Panc1 (cell line): Measurements from ENCODE around the gene PM20D1. TPM values are rescaled to one million over a fixed set of nuclear protein-coding genes. Genes with fewer than 3 reads are reported as not detected.
"Not testable (repeated sequence)": the region's sequence is repeated elsewhere in the genome, so short reads cannot be mapped to it uniquely, and the experiment has no call there.

Source experiments
- ATAC-seq: fragments of 200-7000 bp; cut with Tn5 transposase; 2 replicates; pipeline ENCODE4 v1.9.1; 2020; ENCODE audit warnings: mild to moderate bottlenecking, moderate library complexity
- BruUV-seq: library from RNA; stranded (reverse); fragments of 400-500 nt; replicated peaks from 2 replicates; lab custom pipeline; 2021; lab: Mats Ljungman, UMichigan
- CTCF ChIA-PET: fragments of 300-600 bp; sonication (Branson Sonifier 250); formaldehyde crosslinking; loops from one replicate; lab custom pipeline; 2022; ENCODE audit warnings: antibody characterized with exemption; lab: Charles Lee
- POLR2A ChIA-PET: fragments of 300-600 bp; sonication (Branson Sonifier 250); formaldehyde crosslinking; loops from one replicate; lab custom pipeline; 2022; ENCODE audit warnings: antibody characterized with exemption; lab: Charles Lee
- DNase-seq: peaks from one replicate; pipeline ENCODE4 v3.0.0-alpha.2; 2010; ENCODE audit warnings: low read depth, low spot score
- H3K27ac ChIP-seq: 2 replicates; pipeline ENCODE4 v1.5.1; 2011; ENCODE audit warnings: mild to moderate bottlenecking, low read length, inconsistent platforms
- H3K27me3 ChIP-seq: fragments of 200-500 bp; sonication (Bioruptor generic); 2 replicates; pipeline ENCODE4 v1.6.0; 2014; ENCODE audit warnings: low read length, inconsistent platforms; ENCODE audit not compliant: control insufficient read depth, insufficient read depth
- H3K36me3 ChIP-seq: fragments of 200-500 bp; sonication (Bioruptor generic); 2 replicates; pipeline ENCODE4 v1.5.1; 2014; ENCODE audit warnings: inconsistent platforms, mild to moderate bottlenecking, low read length, moderate library complexity; ENCODE audit not compliant: control insufficient read depth, insufficient read depth
- H3K4me1 ChIP-seq: 2 replicates; pipeline ENCODE4 v1.5.1; 2011; ENCODE audit warnings: inconsistent platforms, mild to moderate bottlenecking, low read length, moderate library complexity; ENCODE audit not compliant: control insufficient read depth, insufficient read depth
- H3K4me3 ChIP-seq, 2 experiments: 2 replicates each; pipeline ENCODE4 v1.5.1; 2011 to 2012; ENCODE audit warnings: low read depth in 2 of 2, low read length in 2 of 2, mild to moderate bottlenecking in 2 of 2, inconsistent platforms in 1 of 2, moderate library complexity in 1 of 2
- H3K9me3 ChIP-seq: fragments of 200-500 bp; sonication (Bioruptor generic); 2 replicates; pipeline ENCODE4 v1.5.1; 2014; ENCODE audit warnings: low read depth, mild to moderate bottlenecking, inconsistent platforms, low read length, moderate library complexity; ENCODE audit not compliant: control insufficient read depth, insufficient read depth
- CTCF ChIP-seq: fragments of 450-650 bp; IDR thresholded peaks from 2 replicates; pipeline ENCODE4 v1.5.1; 2017; ENCODE audit warnings: mild to moderate bottlenecking
- POLR2AphosphoS5 ChIP-seq: IDR thresholded peaks from 2 replicates; pipeline ENCODE4 v1.6.1; 2012; ENCODE audit warnings: mild to moderate bottlenecking, low read depth, low read length, moderate library complexity
- REST ChIP-seq, 2 experiments: IDR thresholded peaks; 2 replicates each; pipeline ENCODE4 v1.6.1; 2011 to 2012; ENCODE audit warnings: low read depth in 2 of 2, control low read depth in 1 of 2, low read length in 1 of 2, mild to moderate bottlenecking in 1 of 2, moderate library complexity in 1 of 2; ENCODE audit not compliant: insufficient read depth in 1 of 2
- SIN3A ChIP-seq: IDR thresholded peaks from 2 replicates; pipeline ENCODE4 v1.6.1; 2012; ENCODE audit warnings: low read depth, mild to moderate bottlenecking, low read length, moderate library complexity, borderline replicate concordance; ENCODE audit not compliant: insufficient read depth
- TCF7L2 ChIP-seq: IDR thresholded peaks from 2 replicates; pipeline ENCODE4 v1.6.1; 2011; ENCODE audit warnings: mild to moderate bottlenecking, low read depth, low read length, inconsistent platforms
- in situ Hi-C: cut with HindIII; loops from 2 replicates; pipeline ENCODE4 v1.10.0; 2016; ENCODE audit warnings: low sequenced_read_pairs, low pct_unique_long_range_greater_than_20kb
- intact Hi-C: fragments of 100-400 bp; cut with micrococcal nuclease; formaldehyde crosslinking; loops from one replicate; pipeline ENCODE4 v1.10.0; 2022; ENCODE audit not compliant: unreplicated experiment
- total RNA-seq: library from RNA; stranded (reverse); gene quantifications from one replicate; pipeline ENCODE4 v1.2.1, GENCODE V29; 2021; ENCODE audit not compliant: unreplicated experiment

PM20D1 gene
- total RNA-seq, 1 experiment from 2014 or later, result 0.13 TPM

GRCh38 chr1:205823260-205823659 lies 26.7 kb downstream of the PM20D1 start:
- H3K36me3 ChIP-seq, H3K4me3 ChIP-seq, CTCF ChIA-PET, H3K4me1 ChIP-seq, POLR2A ChIA-PET, intact Hi-C loops, H3K27me3 ChIP-seq, H3K27ac ChIP-seq, H3K9me3 ChIP-seq, in situ Hi-C loops, DNase-seq, ATAC-seq, BruUV-seq: not testable (repeated sequence)

- Histone ChIP-seq H3K4me3 (no peak overlapping the region), H3K4me1 (no peaks in the 10 kb centered on the region), H3K36me3 (no peaks in the 10 kb centered on the region), H3K27ac (no peak overlapping the region), H3K9me3 (no peaks in the 10 kb centered on the region), H3K27me3 (no peaks in the 10 kb centered on the region)
- TF ChIP-seq CTCF, result no peak
- DNase-seq, result no peak
- CTCF ChIA-PET, result no interaction called here
- BruUV-seq, result no TSS peak
- no peak for ATAC-seq
- in situ Hi-C loops (no loop called here), intact Hi-C loops (no loop called here)
- POLR2A ChIA-PET, result no interaction called here
These were observed 27.5 kb downstream of the PM20D1 start for GRCh38 chr1:205822397-205822796.

DNA sequence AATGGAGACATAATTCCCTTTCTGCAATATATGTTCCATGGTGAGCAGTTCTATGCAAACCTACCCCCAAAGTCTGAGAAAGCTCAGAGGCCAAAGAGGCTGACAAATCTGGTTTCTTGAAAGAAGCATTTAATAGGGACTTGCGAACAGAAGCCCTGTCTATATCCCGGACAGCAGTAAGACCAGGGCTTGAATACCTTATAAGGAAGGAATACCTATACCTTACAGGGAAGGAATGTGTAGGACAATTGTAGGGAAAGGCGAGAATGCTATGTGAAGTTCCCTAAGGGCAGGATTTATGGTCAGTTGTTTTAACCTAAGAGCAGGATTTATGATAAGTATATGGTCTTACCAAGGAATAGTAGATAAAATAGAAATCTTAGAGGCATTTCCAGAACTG lies 31.9 kb downstream of the PM20D1 start:
- ChIA-PET CTCF (interaction anchor here (0.8 kb wide), 1 partner anchor 159 kb away, joined by 3 read pairs; no protein-coding TSS in a partner anchor), POLR2A (no interaction called here)
- H3K36me3 ChIP-seq, result no peaks in the 10 kb centered on the region
- TF ChIP-seq SIN3A (no peak), CTCF (no peak)
- no TSS peak for BruUV-seq
- in situ Hi-C loops, result no loop called here
- no peak overlapping the region for H3K27ac ChIP-seq
- no peaks in the 10 kb centered on the region for H3K27me3 ChIP-seq
- peaks cover 6% of the 10 kb centered on the region for H3K4me1 ChIP-seq
- intact Hi-C loops, result no loop called here
- H3K9me3 ChIP-seq, result no peaks in the 10 kb centered on the region
- DNase-seq (no peak), ATAC-seq (no peak)
- no peak overlapping the region for H3K4me3 ChIP-seq

DNA sequence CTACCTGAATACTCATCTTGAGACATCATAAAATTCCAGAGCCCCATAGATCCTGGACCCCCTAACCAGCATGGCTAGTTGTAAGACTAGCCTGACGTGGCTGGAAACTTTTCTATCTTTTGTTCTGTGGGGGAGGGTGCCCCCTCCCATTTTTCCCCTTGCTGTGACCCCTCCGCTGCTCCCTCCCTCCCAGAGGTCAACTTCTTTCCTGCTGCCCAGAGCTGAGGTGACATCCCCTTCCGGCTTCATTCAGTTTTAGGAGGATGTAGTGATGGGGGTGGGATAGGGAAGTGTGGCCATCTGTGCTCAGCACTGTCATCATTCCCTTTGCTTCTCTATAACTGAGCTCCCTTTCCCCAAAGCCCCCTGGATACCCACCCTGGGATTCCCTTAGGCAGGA lies 32.6 kb downstream of the PM20D1 start:
- CTCF ChIA-PET, result interaction anchor here (0.8 kb wide), 1 partner anchor 160 kb away, joined by 3 read pairs; no protein-coding TSS in a partner anchor
- TF ChIP-seq SIN3A (no peak), REST (IDR thresholded peaks at IDR 0.05; ENCODE audit: insufficient read depth in 1 of 2, low read depth in 2 of 2, low read length in 1 of 2) (no peak), CTCF (no peak), TCF7L2 (no peak), POLR2AphosphoS5 (no peak)
- in situ Hi-C loops, result no loop called here
- intact Hi-C loops, result no loop called here
- ATAC-seq (no peak), DNase-seq (no peak)
- Histone ChIP-seq H3K4me3 (no peak overlapping the region), H3K27me3 (no peaks in the 10 kb centered on the region), H3K9me3 (no peaks in the 10 kb centered on the region), H3K4me1 (peaks cover 6% of the 10 kb centered on the region), H3K36me3 (no peaks in the 10 kb centered on the region), H3K27ac (no peak overlapping the region)
- no TSS peak for BruUV-seq
- POLR2A ChIA-PET, result interaction anchor here (0.6 kb wide), 1 partner anchor 68 kb away, joined by 3 read pairs; no protein-coding TSS in a partner anchor
